RWPE2 (cell line): ENCODE data around the gene TPRX2.
A peak's percentile ranks its signal among the peaks of the same experiment; 100 is the strongest.

Source experiments
- ATAC-seq: fragments of 200-7000 bp; cut with Tn5 transposase; 3 replicates; pipeline ENCODE4 v1.9.1; 2021; ENCODE audit warnings: low read depth
- DNase-seq: peaks from one replicate; pipeline ENCODE4 v3.0.0-alpha.2; 2020; ENCODE audit warnings: low spot score
- H3K27ac ChIP-seq: fragments of 450-650 bp; 2 replicates; pipeline ENCODE4 v1.5.1; 2017; ENCODE audit warnings: mild to moderate bottlenecking; ENCODE audit not compliant: poor library complexity, severe bottlenecking
- H3K27me3 ChIP-seq: fragments of 250-450 bp; sonication (Bioruptor Pico); 2 replicates; pipeline ENCODE4 v1.5.1; 2021; ENCODE audit warnings: mild to moderate bottlenecking, moderate library complexity; ENCODE audit not compliant: insufficient read depth, poor library complexity, severe bottlenecking
- H3K36me3 ChIP-seq: fragments of 250-450 bp; sonication (Bioruptor Pico); 2 replicates; pipeline ENCODE4 v1.5.1; 2020; ENCODE audit warnings: low read depth, mild to moderate bottlenecking, moderate library complexity
- H3K4me1 ChIP-seq: fragments of 250-450 bp; sonication (Bioruptor Pico); 2 replicates; pipeline ENCODE4 v1.5.1; 2021; ENCODE audit warnings: mild to moderate bottlenecking, moderate library complexity; ENCODE audit not compliant: insufficient read depth, poor library complexity, severe bottlenecking
- H3K4me3 ChIP-seq: fragments of 250-450 bp; sonication (Bioruptor Pico); 2 replicates; pipeline ENCODE4 v1.5.1; 2021; ENCODE audit warnings: mild to moderate bottlenecking, moderate library complexity; ENCODE audit not compliant: severe bottlenecking
- H3K9me3 ChIP-seq: fragments of 250-450 bp; sonication (Bioruptor Pico); 2 replicates; pipeline ENCODE4 v1.5.1; 2021; ENCODE audit warnings: mild to moderate bottlenecking, moderate library complexity; ENCODE audit not compliant: severe bottlenecking
- TF ChIP-seq, protein P1 (sequence below): fragments of 450-650 bp; IDR thresholded peaks from one replicate; pipeline ENCODE4 v1.5.1; 2017; ENCODE audit warnings: mild to moderate bottlenecking, moderate library complexity; ENCODE audit not compliant: poor library complexity, severe bottlenecking

Gene TPRX2

DNA sequence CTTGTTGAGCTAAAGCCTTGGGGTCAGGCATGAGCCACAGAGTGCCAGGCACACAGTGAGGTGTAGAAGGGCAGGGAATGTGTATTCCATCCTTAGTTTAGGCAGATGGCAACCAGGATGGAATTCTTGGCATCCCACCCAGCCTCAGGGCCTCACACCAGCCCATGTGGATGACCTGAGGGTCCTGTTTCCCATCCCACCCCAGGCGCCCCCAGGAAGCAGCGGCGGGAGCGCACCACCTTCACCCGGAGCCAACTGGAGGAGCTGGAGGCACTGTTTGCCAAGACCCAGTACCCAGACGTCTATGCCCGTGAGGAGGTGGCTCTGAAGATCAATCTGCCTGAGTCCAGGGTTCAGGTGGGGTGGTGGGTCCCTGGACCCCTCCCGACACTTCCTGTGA is 23.0 kb upstream of the TPRX2 start:
- ATAC-seq (no peak), DNase-seq (no peak)
- Histone ChIP-seq H3K9me3 (peaks cover 2% of the 10 kb centered on the region), H3K4me1 (no peaks in the 10 kb centered on the region), H3K4me3 (no peak overlapping the region), H3K27me3 (no peaks in the 10 kb centered on the region), H3K36me3 (no peaks in the 10 kb centered on the region), H3K27ac (no peak overlapping the region)
- TF ChIP-seq, protein P1, sequence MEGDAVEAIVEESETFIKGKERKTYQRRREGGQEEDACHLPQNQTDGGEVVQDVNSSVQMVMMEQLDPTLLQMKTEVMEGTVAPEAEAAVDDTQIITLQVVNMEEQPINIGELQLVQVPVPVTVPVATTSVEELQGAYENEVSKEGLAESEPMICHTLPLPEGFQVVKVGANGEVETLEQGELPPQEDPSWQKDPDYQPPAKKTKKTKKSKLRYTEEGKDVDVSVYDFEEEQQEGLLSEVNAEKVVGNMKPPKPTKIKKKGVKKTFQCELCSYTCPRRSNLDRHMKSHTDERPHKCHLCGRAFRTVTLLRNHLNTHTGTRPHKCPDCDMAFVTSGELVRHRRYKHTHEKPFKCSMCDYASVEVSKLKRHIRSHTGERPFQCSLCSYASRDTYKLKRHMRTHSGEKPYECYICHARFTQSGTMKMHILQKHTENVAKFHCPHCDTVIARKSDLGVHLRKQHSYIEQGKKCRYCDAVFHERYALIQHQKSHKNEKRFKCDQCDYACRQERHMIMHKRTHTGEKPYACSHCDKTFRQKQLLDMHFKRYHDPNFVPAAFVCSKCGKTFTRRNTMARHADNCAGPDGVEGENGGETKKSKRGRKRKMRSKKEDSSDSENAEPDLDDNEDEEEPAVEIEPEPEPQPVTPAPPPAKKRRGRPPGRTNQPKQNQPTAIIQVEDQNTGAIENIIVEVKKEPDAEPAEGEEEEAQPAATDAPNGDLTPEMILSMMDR: no peak

DNA sequence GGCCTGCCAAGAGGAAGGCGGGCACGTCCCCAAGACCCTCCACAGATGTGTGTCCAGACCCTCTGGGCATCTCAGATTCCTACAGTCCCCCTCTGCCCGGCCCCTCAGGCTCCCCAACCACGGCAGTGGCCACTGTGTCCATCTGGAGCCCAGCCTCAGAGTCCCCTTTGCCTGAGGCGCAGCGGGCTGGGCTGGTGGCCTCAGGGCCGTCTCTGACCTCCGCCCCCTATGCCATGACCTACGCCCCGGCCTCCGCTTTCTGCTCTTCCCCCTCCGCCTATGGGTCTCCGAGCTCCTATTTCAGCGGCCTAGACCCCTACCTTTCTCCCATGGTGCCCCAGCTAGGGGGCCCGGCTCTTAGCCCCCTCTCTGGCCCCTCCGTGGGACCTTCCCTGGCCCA is 19.6 kb upstream of the TPRX2 start:
- Histone ChIP-seq H3K4me3 (no peak overlapping the region), H3K36me3 (no peaks in the 10 kb centered on the region), H3K27ac (no peak overlapping the region), H3K4me1 (no peaks in the 10 kb centered on the region), H3K27me3 (no peaks in the 10 kb centered on the region), H3K9me3 (peaks cover 2% of the 10 kb centered on the region)
- DNase-seq: no peak
- TF ChIP-seq, protein P1: no peak
- no peak for ATAC-seq

DNA sequence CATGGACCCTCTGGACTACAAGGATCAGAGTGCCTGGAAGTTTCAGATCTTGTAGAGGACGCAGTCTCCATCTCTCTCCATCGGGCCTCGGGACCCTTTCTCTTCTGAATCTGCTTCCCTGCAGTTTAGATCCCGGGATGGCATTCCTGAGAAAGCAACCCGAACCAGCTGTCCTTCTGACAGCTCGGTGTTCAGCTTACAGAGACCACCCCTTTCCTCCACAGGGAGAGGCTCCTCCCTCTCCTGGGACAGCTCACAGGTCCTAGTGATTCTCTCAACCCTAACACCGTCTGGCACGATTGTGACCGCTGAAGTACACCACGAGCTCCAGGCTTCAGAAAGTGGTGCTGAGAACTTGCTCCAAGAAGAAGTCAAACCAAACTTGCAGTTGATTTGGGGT is 19.1 kb upstream of the TPRX2 start:
- ATAC-seq (peak; percentile 19; the same call in 1 of the 3 replicates), DNase-seq (no peak)

DNA sequence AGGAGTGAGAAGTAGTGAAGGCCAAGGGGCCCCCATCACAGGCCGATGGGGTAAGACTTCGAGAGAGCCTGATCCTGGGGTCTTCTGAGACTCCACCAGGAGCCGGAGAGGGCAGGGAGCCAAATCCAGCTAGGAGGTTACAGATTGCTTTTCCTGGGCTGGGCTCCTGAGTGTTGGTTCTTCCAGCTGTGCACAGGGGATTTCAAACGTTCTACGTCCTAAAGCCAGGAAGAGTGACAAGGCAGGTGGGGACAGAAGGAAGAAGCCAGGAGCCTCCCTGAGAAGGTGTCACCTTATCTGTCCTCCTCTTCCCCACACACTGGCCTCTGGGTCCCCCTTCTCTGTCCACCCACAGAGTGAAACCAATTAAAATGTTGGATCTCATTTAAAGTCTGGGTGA is 16.1 kb upstream of the TPRX2 start:
- TF ChIP-seq, protein P1: no peak
- no peak overlapping the region for H3K27ac ChIP-seq
- H3K4me3 ChIP-seq: no peak overlapping the region
- no peaks in the 10 kb centered on the region for H3K9me3 ChIP-seq
- DNase-seq: no peak
- no peaks in the 10 kb centered on the region for H3K4me1 ChIP-seq
- no peaks in the 10 kb centered on the region for H3K36me3 ChIP-seq
- ATAC-seq: no peak
- no peaks in the 10 kb centered on the region for H3K27me3 ChIP-seq

More for the DNA sequence above, 19.1 kb upstream of the TPRX2 start:
- no peaks in the 10 kb centered on the region for H3K4me1 ChIP-seq
- no peak overlapping the region for H3K27ac ChIP-seq
- H3K27me3 ChIP-seq: no peaks in the 10 kb centered on the region
- no peaks in the 10 kb centered on the region for H3K36me3 ChIP-seq
- TF ChIP-seq, protein P1: no peak
- H3K4me3 ChIP-seq: no peak overlapping the region
- peaks cover 2% of the 10 kb centered on the region for H3K9me3 ChIP-seq

DNA sequence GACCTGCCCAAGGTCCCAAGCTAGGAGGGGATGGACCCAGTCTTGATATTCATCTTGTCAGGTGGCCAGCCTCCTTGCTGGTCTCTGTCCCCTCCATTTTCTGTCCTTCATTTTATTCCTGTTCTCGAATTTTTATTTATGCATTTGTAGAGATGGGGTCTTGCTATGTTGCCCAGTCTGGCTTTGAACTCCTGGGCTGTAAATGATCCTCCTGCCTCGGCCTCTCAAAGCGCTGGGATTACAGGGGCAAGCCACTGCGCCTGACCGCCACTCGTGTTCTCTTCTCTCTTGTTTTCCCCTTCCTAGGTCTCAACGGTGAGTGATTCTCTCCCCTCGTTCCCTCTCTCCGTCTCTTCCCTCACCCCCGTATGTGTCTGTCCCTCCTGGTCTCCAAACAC is 10.6 kb upstream of the TPRX2 start:
- TF ChIP-seq, protein P1: no peak
- H3K4me3 ChIP-seq: no peak overlapping the region
- no peaks in the 10 kb centered on the region for H3K9me3 ChIP-seq
- H3K27ac ChIP-seq: no peak overlapping the region
- DNase-seq (no peak), ATAC-seq (no peak)
- no peaks in the 10 kb centered on the region for H3K36me3 ChIP-seq
- H3K27me3 ChIP-seq: peaks cover 18% of the 10 kb centered on the region
- H3K4me1 ChIP-seq: no peaks in the 10 kb centered on the region
